ENCODE data around the gene ZNF436. TPM values are rescaled to one million over a fixed set of nuclear protein-coding genes. Genes with fewer than 3 reads are reported as not detected.
"Not testable (repeated sequence)": the region's sequence is repeated elsewhere in the genome, so short reads cannot be mapped to it uniquely, and the experiment has no call there.

ZNF436 gene
- total RNA-seq, 1 donor from 2014 or later: 5.6 TPM

DNA sequence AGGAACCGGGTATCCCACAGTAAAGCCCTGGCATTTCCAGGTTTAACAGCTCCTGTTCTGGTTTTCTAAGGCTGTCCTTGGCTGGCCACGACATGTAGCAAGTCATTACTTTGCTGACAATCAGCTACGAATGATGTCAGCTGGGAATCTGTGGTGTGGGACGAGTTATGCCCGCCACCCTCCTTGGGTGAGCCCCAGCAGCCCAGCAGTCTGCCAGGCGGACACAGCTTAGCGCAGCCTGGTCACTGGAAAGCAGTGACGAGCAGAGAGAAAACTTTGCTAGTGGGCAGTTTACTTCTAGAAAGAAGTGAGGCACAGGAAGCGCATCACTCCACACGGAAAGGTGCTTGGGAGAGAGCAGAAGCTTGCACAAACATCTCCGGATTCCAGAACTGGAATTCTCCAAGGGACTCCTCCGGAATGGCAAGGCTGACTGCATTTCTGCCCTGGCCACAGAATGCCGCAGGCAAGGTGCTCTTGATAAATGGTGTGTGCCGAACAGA is 15.5 kb upstream of the ZNF436 start:
- ChIA-PET CTCF (no interaction called here), POLR2A (no interaction called here)
- ATAC-seq (ENCODE audit: low read depth) (no peak), DNase-seq (no peak)
- intact Hi-C loops (cut with micrococcal nuclease): no loop called here
- Mint-ChIP-seq H3K27me3 (peaks cover 3% of the 10 kb centered on the region), H3K4me3 (no peak overlapping the region), H3K9me3 (no peaks in the 10 kb centered on the region), H3K27ac (no peak overlapping the region), H3K4me1 (peaks cover 4% of the 10 kb centered on the region), H3K36me3 (ENCODE audit: low read depth) (no peaks in the 10 kb centered on the region)
- TF ChIP-seq, protein P1, sequence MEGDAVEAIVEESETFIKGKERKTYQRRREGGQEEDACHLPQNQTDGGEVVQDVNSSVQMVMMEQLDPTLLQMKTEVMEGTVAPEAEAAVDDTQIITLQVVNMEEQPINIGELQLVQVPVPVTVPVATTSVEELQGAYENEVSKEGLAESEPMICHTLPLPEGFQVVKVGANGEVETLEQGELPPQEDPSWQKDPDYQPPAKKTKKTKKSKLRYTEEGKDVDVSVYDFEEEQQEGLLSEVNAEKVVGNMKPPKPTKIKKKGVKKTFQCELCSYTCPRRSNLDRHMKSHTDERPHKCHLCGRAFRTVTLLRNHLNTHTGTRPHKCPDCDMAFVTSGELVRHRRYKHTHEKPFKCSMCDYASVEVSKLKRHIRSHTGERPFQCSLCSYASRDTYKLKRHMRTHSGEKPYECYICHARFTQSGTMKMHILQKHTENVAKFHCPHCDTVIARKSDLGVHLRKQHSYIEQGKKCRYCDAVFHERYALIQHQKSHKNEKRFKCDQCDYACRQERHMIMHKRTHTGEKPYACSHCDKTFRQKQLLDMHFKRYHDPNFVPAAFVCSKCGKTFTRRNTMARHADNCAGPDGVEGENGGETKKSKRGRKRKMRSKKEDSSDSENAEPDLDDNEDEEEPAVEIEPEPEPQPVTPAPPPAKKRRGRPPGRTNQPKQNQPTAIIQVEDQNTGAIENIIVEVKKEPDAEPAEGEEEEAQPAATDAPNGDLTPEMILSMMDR (IDR thresholded peaks at IDR 0.05): no peak

DNA sequence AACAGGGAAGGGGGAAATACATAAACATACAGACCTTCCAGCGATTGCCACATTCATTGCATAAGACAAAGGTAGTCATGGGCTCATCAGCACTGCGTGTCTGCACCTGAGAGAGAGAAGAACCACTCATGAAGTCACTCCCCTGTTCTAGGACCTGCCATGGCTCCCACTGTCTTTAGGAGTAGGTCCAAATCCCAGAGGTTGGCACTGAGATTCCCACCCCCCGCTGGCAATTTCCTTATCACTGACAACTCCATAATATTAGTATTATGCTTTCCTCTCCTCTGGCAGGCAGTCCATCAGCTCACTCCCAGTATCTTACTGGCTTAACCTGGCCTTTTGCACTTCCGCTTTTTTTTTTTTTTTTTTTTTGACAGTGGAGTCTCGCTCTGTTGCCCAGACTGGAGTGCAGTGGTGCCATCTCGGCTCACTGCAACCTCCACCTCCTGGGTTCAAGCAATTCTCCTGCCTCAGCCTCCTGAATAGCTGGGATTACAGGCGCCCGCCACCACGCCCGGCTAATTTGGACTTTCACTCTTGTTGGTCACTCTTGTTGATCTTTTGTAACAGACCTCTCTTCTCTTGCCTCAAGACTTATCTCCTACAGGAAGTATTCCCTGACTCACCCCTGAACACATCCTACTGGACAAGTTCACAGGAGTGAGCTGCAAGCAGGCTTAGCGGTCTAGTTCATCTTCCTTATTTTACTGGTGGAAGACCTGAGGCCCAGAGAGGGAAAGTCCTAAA is 14.8 kb upstream of the ZNF436 start:
- ChIA-PET CTCF (no interaction called here), POLR2A (no interaction called here)
- intact Hi-C loops (cut with micrococcal nuclease): no loop called here
- DNase-seq (no peak), ATAC-seq (ENCODE audit: low read depth) (no peak)
- Mint-ChIP-seq H3K4me1 (peaks cover 4% of the 10 kb centered on the region), H3K9me3 (no peaks in the 10 kb centered on the region), H3K4me3 (no peak overlapping the region), H3K27me3 (peaks cover 3% of the 10 kb centered on the region), H3K36me3 (ENCODE audit: low read depth) (no peaks in the 10 kb centered on the region), H3K27ac (no peak overlapping the region)
- TF ChIP-seq, protein P1 (IDR thresholded peaks at IDR 0.05): no peak

DNA sequence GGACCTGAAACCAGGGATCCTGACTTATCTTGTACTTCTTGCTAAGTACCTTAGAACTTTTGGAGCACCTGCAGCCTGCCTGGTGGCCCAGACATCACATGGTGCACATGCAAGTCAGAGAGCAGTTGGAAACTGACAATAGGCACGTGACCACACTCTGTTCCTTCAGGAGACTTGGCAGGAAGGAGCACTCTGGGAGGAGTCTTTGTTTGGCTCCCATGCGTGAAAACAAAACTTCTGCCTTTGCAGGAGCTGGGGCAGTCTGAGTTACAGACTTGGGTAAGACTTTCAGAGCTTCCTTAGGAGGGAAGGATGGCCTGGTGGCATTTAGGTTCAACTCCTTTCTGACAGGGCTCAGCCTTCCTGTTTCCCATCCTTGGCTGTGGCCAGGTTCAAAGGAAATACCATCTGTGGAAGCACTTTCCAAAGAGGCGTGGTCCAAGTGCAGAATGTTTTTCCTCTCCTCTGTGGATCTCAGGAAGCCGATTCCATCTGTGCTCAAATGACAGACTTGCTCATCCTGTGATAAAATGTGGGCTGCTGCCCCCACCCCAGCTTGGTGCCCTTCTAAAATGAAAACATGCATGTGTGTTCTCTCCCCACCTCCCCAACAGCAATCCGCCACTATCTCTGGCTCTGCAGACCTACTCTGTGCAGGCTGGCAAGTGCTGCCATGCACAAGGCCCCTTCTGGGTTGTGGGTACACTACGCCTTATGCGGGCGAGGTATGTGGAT is 14.1 kb upstream of the ZNF436 start:
- H3K4me3 Mint-ChIP-seq: no peak overlapping the region
- H3K27ac Mint-ChIP-seq: no peak overlapping the region
- ATAC-seq (ENCODE audit: low read depth): no peak
- H3K27me3 Mint-ChIP-seq: peaks cover 3% of the 10 kb centered on the region
- no peaks in the 10 kb centered on the region for H3K36me3 Mint-ChIP-seq (ENCODE audit: low read depth)
- no peaks in the 10 kb centered on the region for H3K9me3 Mint-ChIP-seq
- intact Hi-C loops (cut with micrococcal nuclease): no loop called here
- POLR2A ChIA-PET: no interaction called here
- CTCF ChIA-PET: no interaction called here
- peaks cover 4% of the 10 kb centered on the region for H3K4me1 Mint-ChIP-seq
- no peak for DNase-seq
- TF ChIP-seq, protein P1 (IDR thresholded peaks at IDR 0.05): no peak

DNA sequence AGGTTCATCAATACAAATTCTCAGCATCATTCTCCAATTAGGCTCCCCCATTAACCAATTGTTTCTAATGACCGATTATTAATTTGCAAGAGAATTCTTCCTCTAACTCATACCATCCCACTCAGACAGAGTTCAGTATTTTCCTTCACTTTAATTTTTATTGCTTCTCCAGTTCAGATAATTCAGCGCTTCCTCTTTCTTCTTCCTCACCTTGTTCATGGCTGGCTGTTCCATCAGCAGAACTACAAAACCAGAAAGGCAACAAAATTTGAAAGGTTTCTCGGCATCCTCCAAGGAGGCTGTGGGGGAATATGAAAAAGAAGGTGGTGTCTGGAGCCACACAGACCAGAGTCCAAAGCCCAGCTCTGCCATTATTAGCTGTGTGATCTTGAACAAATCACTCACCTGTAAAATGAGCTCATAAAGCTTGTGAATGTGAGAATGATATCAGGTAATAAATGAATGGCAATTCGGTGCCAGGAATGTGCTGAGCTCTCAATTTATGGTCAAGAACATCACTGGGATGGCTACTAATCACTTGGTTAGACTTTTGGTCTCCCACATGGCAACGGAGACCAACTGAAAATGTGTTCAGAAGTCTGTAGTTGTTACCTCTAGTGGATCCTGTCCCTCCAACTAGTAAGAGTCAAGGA is 11.7 kb upstream of the ZNF436 start:
- TF ChIP-seq, protein P1 (IDR thresholded peaks at IDR 0.05): no peak
- CTCF ChIA-PET: no interaction called here
- no peak overlapping the region for H3K4me3 Mint-ChIP-seq
- intact Hi-C loops (cut with micrococcal nuclease): no loop called here
- H3K36me3 Mint-ChIP-seq (ENCODE audit: low read depth): no peaks in the 10 kb centered on the region
- no peaks in the 10 kb centered on the region for H3K9me3 Mint-ChIP-seq
- no peak overlapping the region for H3K27ac Mint-ChIP-seq
- ATAC-seq (ENCODE audit: low read depth) (no peak), DNase-seq (no peak)
- no peaks in the 10 kb centered on the region for H3K27me3 Mint-ChIP-seq
- POLR2A ChIA-PET: interaction anchor here (0.9 kb wide), 1 partner anchor 37 kb away, joined by 3 read pairs; the partner anchor contains the start of gene HNRNPR
- H3K4me1 Mint-ChIP-seq: peaks cover 8% of the 10 kb centered on the region

DNA sequence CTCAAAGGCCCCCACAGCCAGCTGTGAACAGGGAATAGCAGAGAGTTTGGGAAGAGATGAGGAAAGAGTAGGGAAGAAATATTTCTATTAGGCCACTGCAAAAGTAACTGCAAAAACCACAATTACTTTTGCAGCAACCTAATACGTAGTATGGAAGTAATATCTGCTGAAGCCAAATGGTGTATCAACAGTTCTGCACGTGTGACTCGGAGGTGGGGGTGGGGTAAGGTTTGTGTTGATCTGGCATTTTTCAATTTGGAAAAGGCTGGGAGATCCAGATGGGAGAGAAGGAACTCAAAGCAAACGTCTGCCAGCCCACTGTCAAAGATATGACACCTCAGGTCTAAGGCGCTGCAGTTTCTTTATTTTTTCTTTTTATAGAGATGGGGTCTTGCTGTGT is 11.1 kb upstream of the ZNF436 start:
- ChIA-PET CTCF (no interaction called here), POLR2A (no interaction called here)
- Mint-ChIP-seq H3K27me3 (no peaks in the 10 kb centered on the region), H3K27ac (no peak overlapping the region), H3K36me3 (ENCODE audit: low read depth) (no peaks in the 10 kb centered on the region), H3K4me3 (no peak overlapping the region), H3K9me3 (no peaks in the 10 kb centered on the region), H3K4me1 (peaks cover 8% of the 10 kb centered on the region)
- intact Hi-C loops (cut with micrococcal nuclease): no loop called here
- ATAC-seq (ENCODE audit: low read depth): no peak
- TF ChIP-seq, protein P1 (IDR thresholded peaks at IDR 0.05): no peak
- no peak for DNase-seq

DNA sequence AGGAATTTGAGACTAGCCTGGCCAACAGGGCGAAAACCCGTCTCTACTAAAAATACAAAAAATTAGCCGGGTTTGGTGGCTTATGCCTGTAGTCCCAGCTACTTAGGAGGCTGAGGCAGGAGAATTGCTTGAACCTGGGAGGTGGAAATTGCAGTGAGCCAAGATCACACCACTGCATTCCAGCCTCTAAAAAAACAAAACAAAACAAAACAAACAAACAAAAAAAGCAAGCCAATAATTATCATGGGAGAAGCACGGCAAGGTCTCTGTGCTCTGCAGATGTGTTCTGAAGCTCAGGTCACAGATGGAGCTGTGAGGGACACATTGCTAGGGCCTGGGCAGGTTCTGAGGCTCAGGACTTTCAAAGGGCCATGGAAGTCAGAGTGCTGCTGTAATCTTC is 10.6 kb upstream of the ZNF436 start:
- H3K27me3 Mint-ChIP-seq; H3K4me1 Mint-ChIP-seq; H3K27ac Mint-ChIP-seq; ATAC-seq (ENCODE audit: low read depth); H3K9me3 Mint-ChIP-seq; CTCF ChIA-PET; H3K4me3 Mint-ChIP-seq; intact Hi-C loops (cut with micrococcal nuclease); H3K36me3 Mint-ChIP-seq (ENCODE audit: low read depth); DNase-seq: not testable (repeated sequence)
- POLR2A ChIA-PET: interaction anchor here (0.5 kb wide), 1 partner anchor 36 kb away, joined by 3 read pairs; the partner anchor contains the start of gene HNRNPR
